ENCODE results near the gene DGCR8.

DGCR8 gene

GRCh38 chr22:20093418-20094196 lies 13.6 kb downstream of the DGCR8 start:
- H3K14ac ChIP-seq (ENCODE audit: low read length): no peak overlapping the region
- no peak overlapping the region for H3K4me2 ChIP-seq (ENCODE audit: insufficient read depth, low read length, poor library complexity, severe bottlenecking)
- no peak overlapping the region for H2BK120ac ChIP-seq (ENCODE audit: low read depth, low read length)
- DNase-seq (ENCODE audit: low spot score): no peak
- peaks cover 1 to 12% of the 10 kb centered on the region in 2 donors for H3K9me3 ChIP-seq (replicated peaks in 1 of 2; ENCODE audit: control insufficient read depth in 2 of 2, insufficient read depth in 1 of 2, low read depth in 1 of 2, low read length in 2 of 2)
- no peak overlapping the region for H2AFZ ChIP-seq (ENCODE audit: low read length)
- no peak overlapping the region for H2BK15ac ChIP-seq (ENCODE audit: low read length)
- H4K91ac ChIP-seq (ENCODE audit: low read depth, low read length, poor library complexity): no peak overlapping the region
- peak overlapping the region; percentile 12 for H3K9ac ChIP-seq (ENCODE audit: low read depth, low read length, poor library complexity)
- H2BK12ac ChIP-seq (ENCODE audit: low read length): no peak overlapping the region
- peaks cover 76 to 100% of the 10 kb centered on the region in 2 donors for H3K36me3 ChIP-seq (replicated peaks in 1 of 2; ENCODE audit: control insufficient read depth in 2 of 2, insufficient read depth in 2 of 2, low read length in 2 of 2)
- H3K4ac ChIP-seq (ENCODE audit: low read length): no peak overlapping the region
- no peak overlapping the region for H2BK5ac ChIP-seq (ENCODE audit: low read length)
- peaks cover 22% of the 10 kb centered on the region for H3K79me1 ChIP-seq (ENCODE audit: low read depth, low read length)
- no peak overlapping the region for H3K18ac ChIP-seq (ENCODE audit: low read length)
- peak overlapping the region in 1 of 2 donors; percentile 61 for H3K4me3 ChIP-seq (ENCODE audit: low read length in 2 of 2)
- no peak overlapping the region for H3K27ac ChIP-seq (replicated peaks; ENCODE audit: low read length)
- no peak overlapping the region for H2AK5ac ChIP-seq (ENCODE audit: low read depth, low read length)
- no CpG with 5 or more reads among the region's 13 CpGs for WGBS, 2 donors (ENCODE audit: extremely low coverage in 2 of 2, insufficient read length in 2 of 2, insufficient replicate concordance in 1 of 2)
- H3K4me1 ChIP-seq (ENCODE audit: control insufficient read depth in 2 of 2, insufficient read depth in 1 of 2, low read depth in 1 of 2, low read length in 2 of 2): no peaks in the 10 kb centered on the region
- H3K27me3 ChIP-seq (ENCODE audit: control insufficient read depth in 3 of 3, insufficient read depth in 3 of 3, low read depth in 1 of 3, low read length in 3 of 3): no peaks in the 10 kb centered on the region
- no peak overlapping the region for H4K8ac ChIP-seq (ENCODE audit: low read depth, low read length)
- peak overlapping the region; percentile 89 for H3K23ac ChIP-seq (ENCODE audit: low read depth, low read length, poor library complexity)

GRCh38 chr22:20094197-20094807 lies 14.3 kb downstream of the DGCR8 start:
- no peak for DNase-seq (ENCODE audit: low spot score)
- no peak overlapping the region for H3K4me2 ChIP-seq (ENCODE audit: insufficient read depth, low read length, poor library complexity, severe bottlenecking)
- no peak overlapping the region for H2BK15ac ChIP-seq (ENCODE audit: low read length)
- WGBS, 2 donors (ENCODE audit: extremely low coverage in 2 of 2, insufficient read length in 2 of 2, insufficient replicate concordance in 1 of 2): no CpG with 5 or more reads among the region's 15 CpGs
- H2BK12ac ChIP-seq (ENCODE audit: low read length): no peak overlapping the region
- no peak overlapping the region for H4K8ac ChIP-seq (ENCODE audit: low read depth, low read length)
- no peak overlapping the region for H3K4ac ChIP-seq (ENCODE audit: low read length)
- H3K4me1 ChIP-seq (ENCODE audit: control insufficient read depth in 2 of 2, insufficient read depth in 1 of 2, low read depth in 1 of 2, low read length in 2 of 2): no peaks in the 10 kb centered on the region
- H4K91ac ChIP-seq (ENCODE audit: low read depth, low read length, poor library complexity): no peak overlapping the region
- no peak overlapping the region for H2AFZ ChIP-seq (ENCODE audit: low read length)
- H3K27ac ChIP-seq (replicated peaks; ENCODE audit: low read length): no peak overlapping the region
- peaks cover 78 to 100% of the 10 kb centered on the region in 2 donors for H3K36me3 ChIP-seq (replicated peaks in 1 of 2; ENCODE audit: control insufficient read depth in 2 of 2, insufficient read depth in 2 of 2, low read length in 2 of 2)
- no peak overlapping the region for H3K18ac ChIP-seq (ENCODE audit: low read length)
- H3K23ac ChIP-seq (ENCODE audit: low read depth, low read length, poor library complexity): peak overlapping the region; percentile 89
- H2BK5ac ChIP-seq (ENCODE audit: low read length): no peak overlapping the region
- no peak overlapping the region for H3K14ac ChIP-seq (ENCODE audit: low read length)
- H3K9me3 ChIP-seq (replicated peaks in 1 of 2; ENCODE audit: control insufficient read depth in 2 of 2, insufficient read depth in 1 of 2, low read depth in 1 of 2, low read length in 2 of 2): peaks cover 1 to 12% of the 10 kb centered on the region in 2 donors
- no peak overlapping the region for H2BK120ac ChIP-seq (ENCODE audit: low read depth, low read length)
- H3K9ac ChIP-seq (ENCODE audit: low read depth, low read length, poor library complexity): no peak overlapping the region
- no peak overlapping the region for H3K4me3 ChIP-seq (ENCODE audit: low read length in 2 of 2)
- H2AK5ac ChIP-seq (ENCODE audit: low read depth, low read length): no peak overlapping the region
- H3K27me3 ChIP-seq (ENCODE audit: control insufficient read depth in 3 of 3, insufficient read depth in 3 of 3, low read depth in 1 of 3, low read length in 3 of 3): no peaks in the 10 kb centered on the region
- H3K79me1 ChIP-seq (ENCODE audit: low read depth, low read length): peaks cover 20% of the 10 kb centered on the region

GRCh38 chr22:20095521-20095920 lies 15.5 kb downstream of the DGCR8 start:
- H4K91ac ChIP-seq (ENCODE audit: low read depth, low read length, poor library complexity): no peak overlapping the region
- H3K4me1 ChIP-seq (ENCODE audit: control insufficient read depth in 2 of 2, insufficient read depth in 1 of 2, low read depth in 1 of 2, low read length in 2 of 2): no peaks in the 10 kb centered on the region
- H3K27ac ChIP-seq (replicated peaks; ENCODE audit: low read length): no peak overlapping the region

More at GRCh38 chr22:20095521-20095920, 15.5 kb downstream of the DGCR8 start:
- no CpG with 5 or more reads among the region's 4 CpGs for WGBS, 2 donors (ENCODE audit: extremely low coverage in 2 of 2, insufficient read length in 2 of 2, insufficient replicate concordance in 1 of 2)
- peaks cover 76 to 100% of the 10 kb centered on the region in 2 donors for H3K36me3 ChIP-seq (replicated peaks in 1 of 2; ENCODE audit: control insufficient read depth in 2 of 2, insufficient read depth in 2 of 2, low read length in 2 of 2)
- H2AFZ ChIP-seq (ENCODE audit: low read length): no peak overlapping the region
- no peak overlapping the region for H2BK5ac ChIP-seq (ENCODE audit: low read length)
- no peak overlapping the region for H3K4me3 ChIP-seq (ENCODE audit: low read length in 2 of 2)
- DNase-seq (ENCODE audit: low spot score): no peak
- no peak overlapping the region for H3K14ac ChIP-seq (ENCODE audit: low read length)
- H3K23ac ChIP-seq (ENCODE audit: low read depth, low read length, poor library complexity): no peak overlapping the region
- no peaks in the 10 kb centered on the region for H3K27me3 ChIP-seq (ENCODE audit: control insufficient read depth in 3 of 3, insufficient read depth in 3 of 3, low read depth in 1 of 3, low read length in 3 of 3)
- no peak overlapping the region for H2BK120ac ChIP-seq (ENCODE audit: low read depth, low read length)
- peaks cover 1 to 12% of the 10 kb centered on the region in 2 donors for H3K9me3 ChIP-seq (replicated peaks in 1 of 2; ENCODE audit: control insufficient read depth in 2 of 2, insufficient read depth in 1 of 2, low read depth in 1 of 2, low read length in 2 of 2)
- H4K8ac ChIP-seq (ENCODE audit: low read depth, low read length): no peak overlapping the region
- H2BK15ac ChIP-seq (ENCODE audit: low read length): no peak overlapping the region
- no peak overlapping the region for H2AK5ac ChIP-seq (ENCODE audit: low read depth, low read length)
- no peak overlapping the region for H2BK12ac ChIP-seq (ENCODE audit: low read length)
- no peak overlapping the region for H3K18ac ChIP-seq (ENCODE audit: low read length)
- H3K4ac ChIP-seq (ENCODE audit: low read length): no peak overlapping the region
- no peak overlapping the region for H3K4me2 ChIP-seq (ENCODE audit: insufficient read depth, low read length, poor library complexity, severe bottlenecking)
- H3K79me1 ChIP-seq (ENCODE audit: low read depth, low read length): peaks cover 14% of the 10 kb centered on the region
- H3K9ac ChIP-seq (ENCODE audit: low read depth, low read length, poor library complexity): no peak overlapping the region

All from neuronal stem cell (in vitro differentiated cells).